Spinal cord (tissue), 10 donors: ENCODE data around the gene PDXP. TPM values are rescaled to one million over a fixed set of nuclear protein-coding genes. Genes with fewer than 3 reads are reported as not detected.

Experiments used
- DNase-seq, 6 donors: peaks; one replicate each; pipeline versions ENCODE4 v3.0.0 to v3.0.0-alpha.2; 2013 to 2015; ENCODE audit warnings: low spot score in 6 of 6, low read depth in 4 of 6
- H3K27ac ChIP-seq: one replicate; pipeline ENCODE4 v1.5.1; 2013; ENCODE audit warnings: low read depth, low read length, control low read depth
- H3K27me3 ChIP-seq: one replicate; pipeline ENCODE4 v1.6.1; 2013; ENCODE audit warnings: low read length; ENCODE audit not compliant: control insufficient read depth, insufficient read depth
- H3K36me3 ChIP-seq: one replicate; pipeline ENCODE4 v1.6.1; 2013; ENCODE audit warnings: low read length; ENCODE audit not compliant: control insufficient read depth, insufficient read depth
- H3K4me1 ChIP-seq: one replicate; pipeline ENCODE4 v1.6.1; 2013; ENCODE audit warnings: low read length; ENCODE audit not compliant: control insufficient read depth, insufficient read depth
- H3K4me3 ChIP-seq: one replicate; pipeline ENCODE4 v1.5.1; 2013; ENCODE audit warnings: low read depth, low read length, control low read depth
- H3K9me3 ChIP-seq: one replicate; pipeline ENCODE4 v1.6.1; 2013; ENCODE audit warnings: low read length; ENCODE audit not compliant: control insufficient read depth, insufficient read depth
- WGBS: methylation state at CpG from one replicate; pipeline ENCODE4 v1.1.5; 2013; ENCODE audit warnings: missing lambda C conversion rate; ENCODE audit not compliant: insufficient coverage; 5-methylcytosine and 5-hydroxymethylcytosine counted together
- polyA plus RNA-seq, 2 donors: library from polyadenylated mRNA; unstranded; fragments of 120-200 nt; gene quantifications; one replicate each; pipeline ENCODE4 v1.2.1, GENCODE V29; 2013; ENCODE audit not compliant: insufficient read length in 2 of 2
- total RNA-seq, 2 donors: library from RNA; depleted of rRNA in 1 of 2; stranded (reverse); fragments of 120-200 nt in 1 of 2; fragments of >200 nt in 1 of 2; gene quantifications; one replicate each; pipeline versions ENCODE4 v1.2.3 to v1.2.4, GENCODE V29; 2013 to 2014
- donor health status: healthy.

The PDXP gene
- total and polyA plus RNA-seq, 4 donors: 44.1 to 121 (median 81.1) TPM

- no peak for DNase-seq
- WGBS: 40% methylated on average over 5 of the region's 8 CpGs
Observed at GRCh38 chr22:37634417-37634924, 24.1 kb upstream of the PDXP start.

GRCh38 chr22:37635157-37635556 is 23.4 kb upstream of the PDXP start:
- no peak for DNase-seq
- 95% methylated on average over 6 of the region's 7 CpGs for WGBS
- peaks cover 68% of the 10 kb centered on the region for H3K4me1 ChIP-seq
- no peak overlapping the region for H3K4me3 ChIP-seq
- H3K27me3 ChIP-seq: peaks cover 4% of the 10 kb centered on the region
- H3K9me3 ChIP-seq: no peaks in the 10 kb centered on the region
- H3K36me3 ChIP-seq: peaks cover 47% of the 10 kb centered on the region
- H3K27ac ChIP-seq: peak overlapping the region; percentile 91

More at GRCh38 chr22:37634417-37634924, 24.1 kb upstream of the PDXP start:
- Histone ChIP-seq H3K4me3 (no peak overlapping the region), H3K9me3 (no peaks in the 10 kb centered on the region), H3K27ac (peak overlapping the region; percentile 91), H3K36me3 (peaks cover 54% of the 10 kb centered on the region), H3K4me1 (peaks cover 62% of the 10 kb centered on the region), H3K27me3 (no peaks in the 10 kb centered on the region)

GRCh38 chr22:37636186-37636948 is 22.2 kb upstream of the PDXP start:
- H3K4me1 ChIP-seq: peaks cover 76% of the 10 kb centered on the region
- H3K27ac ChIP-seq: peak overlapping the region; percentile 47
- peaks cover 10% of the 10 kb centered on the region for H3K27me3 ChIP-seq
- peaks cover 39% of the 10 kb centered on the region for H3K36me3 ChIP-seq
- no peak for DNase-seq
- no peak overlapping the region for H3K4me3 ChIP-seq
- 49% methylated on average over 4 of the region's 6 CpGs for WGBS
- H3K9me3 ChIP-seq: no peaks in the 10 kb centered on the region

- Histone ChIP-seq H3K27ac (no peak overlapping the region), H3K4me1 (peaks cover 71% of the 10 kb centered on the region), H3K9me3 (no peaks in the 10 kb centered on the region), H3K4me3 (no peak overlapping the region), H3K27me3 (peaks cover 10% of the 10 kb centered on the region), H3K36me3 (peaks cover 33% of the 10 kb centered on the region)
- no peak for DNase-seq
- WGBS: 50% methylated on average over 1 of the region's 3 CpGs
Observed at GRCh38 chr22:37636949-37637273, 21.6 kb upstream of the PDXP start.

- H3K4me1 ChIP-seq: peaks cover 55% of the 10 kb centered on the region
- H3K4me3 ChIP-seq: no peak overlapping the region
- peaks cover 21% of the 10 kb centered on the region for H3K36me3 ChIP-seq
- DNase-seq: no peak
- peaks cover 10% of the 10 kb centered on the region for H3K27me3 ChIP-seq
- H3K27ac ChIP-seq: peak overlapping the region; percentile 15
- WGBS: 72% methylated on average over 9 of the region's 11 CpGs
- no peaks in the 10 kb centered on the region for H3K9me3 ChIP-seq
Observed at GRCh38 chr22:37638391-37639069, 20.0 kb upstream of the PDXP start.

GRCh38 chr22:37639070-37639760 is 19.3 kb upstream of the PDXP start, which contains the start of gene SH3BP1:
Gene SH3BP1 (plus strand): TSS chr22:37639669. CDS start chr22:37639788, 119 bp downstream.
- Histone ChIP-seq H3K9me3 (no peaks in the 10 kb centered on the region), H3K36me3 (peaks cover 19% of the 10 kb centered on the region), H3K4me1 (peaks cover 48% of the 10 kb centered on the region), H3K27ac (peak within 1 kb of the TSS; percentile 15), H3K27me3 (peaks cover 10% of the 10 kb centered on the region), H3K4me3 (peak within 1 kb of the TSS; percentile 32)
- 9% methylated on average over 55 of the region's 57 CpGs for WGBS
- DNase-seq: peak in 1 of 6 donors; percentile 55

GRCh38 chr22:37639771-37640590 is 18.5 kb upstream of the PDXP start:
- Histone ChIP-seq H3K4me3 (peak overlapping the region; percentile 32), H3K9me3 (no peaks in the 10 kb centered on the region), H3K27ac (no peak overlapping the region), H3K36me3 (peaks cover 19% of the 10 kb centered on the region), H3K27me3 (peaks cover 10% of the 10 kb centered on the region), H3K4me1 (peaks cover 40% of the 10 kb centered on the region)
- WGBS: 12% methylated on average over 8 of the region's 27 CpGs
- no peak for DNase-seq

- no peaks in the 10 kb centered on the region for H3K9me3 ChIP-seq
- DNase-seq: no peak
- no peak overlapping the region for H3K4me3 ChIP-seq
- peaks cover 34% of the 10 kb centered on the region for H3K4me1 ChIP-seq
- peaks cover 17% of the 10 kb centered on the region for H3K36me3 ChIP-seq
- H3K27ac ChIP-seq: no peak overlapping the region
- WGBS: 79% methylated on average over 14 of the region's 24 CpGs
- peaks cover 10% of the 10 kb centered on the region for H3K27me3 ChIP-seq
Observed at GRCh38 chr22:37640591-37641560, 17.6 kb upstream of the PDXP start.
